A204.1 (cell line): ENCODE results near the gene BSND.
"Not testable (repeated sequence)": the region's sequence is repeated elsewhere in the genome, so short reads cannot be mapped to it uniquely, and the experiment has no call there.

Source experiments
- FAIRE-seq: peaks from 2 replicates; lab custom pipeline; 2012; peaks lifted over from hg19 to GRCh38; lab: Jason Lieb, UNC

Gene BSND

GRCh38 chr1:54998677-54999076 is at the start of gene BSND:
Gene BSND, plus strand, starts transcription at chr1:54998933. Its CDS starts 254 bp downstream, at chr1:54999187.
- FAIRE-seq, result no peak

GRCh38 chr1:54949053-54949452 is 49.7 kb upstream of the BSND start:
- no peak for FAIRE-seq

- FAIRE-seq, result no peak
Observed at GRCh38 chr1:54950006-54950368, 48.7 kb upstream of the BSND start.

GRCh38 chr1:54950369-54951163 is 48.2 kb upstream of the BSND start:
- peak; percentile 91 for FAIRE-seq

GRCh38 chr1:54951810-54952226 is 46.9 kb upstream of the BSND start:
- no peak for FAIRE-seq

- FAIRE-seq, result no peak
Observed at GRCh38 chr1:54952950-54953718, 45.6 kb upstream of the BSND start.

GRCh38 chr1:54953846-54954245 is 44.9 kb upstream of the BSND start:
- FAIRE-seq, result no peak

GRCh38 chr1:54955359-54955758 is 43.4 kb upstream of the BSND start:
- FAIRE-seq, result no peak

GRCh38 chr1:54956726-54957125 is 42.0 kb upstream of the BSND start:
- no peak for FAIRE-seq

GRCh38 chr1:54959241-54959640 is 39.5 kb upstream of the BSND start:
- FAIRE-seq, result no peak

GRCh38 chr1:54962612-54963395 is 35.9 kb upstream of the BSND start:
- no peak for FAIRE-seq

GRCh38 chr1:54963829-54964228 is 34.9 kb upstream of the BSND start:
- FAIRE-seq, result not testable (repeated sequence)

- FAIRE-seq, result no peak
Observed at GRCh38 chr1:54965624-54966340, 33.0 kb upstream of the BSND start.

GRCh38 chr1:54967372-54967771 is 31.4 kb upstream of the BSND start:
- FAIRE-seq, result no peak

- no peak for FAIRE-seq
Observed at GRCh38 chr1:54968551-54968950, 30.2 kb upstream of the BSND start.

- FAIRE-seq, result no peak
Observed at GRCh38 chr1:54969879-54970278, 28.9 kb upstream of the BSND start.

- FAIRE-seq, result no peak
Observed at GRCh38 chr1:54970901-54971300, 27.8 kb upstream of the BSND start.

GRCh38 chr1:54971317-54971791 is 27.4 kb upstream of the BSND start:
- no peak for FAIRE-seq

GRCh38 chr1:54972436-54972835 is 26.3 kb upstream of the BSND start:
- FAIRE-seq, result no peak

GRCh38 chr1:54973205-54973921 is 25.4 kb upstream of the BSND start:
- FAIRE-seq, result no peak

GRCh38 chr1:54975356-54976108 is 23.2 kb upstream of the BSND start:
- no peak for FAIRE-seq
